Cardiac fibroblast (primary cell): ENCODE measurements around the gene GPRC5D.

Experiments
- DNase-seq, 2 donors: peaks; one replicate each; pipeline versions ENCODE4 v3.0.0 to v3.0.0-alpha.2; 2010; ENCODE audit warnings: low read depth in 2 of 2
- H3K4me3 ChIP-seq, 2 donors: replicated peaks in 1 of 2; 1 replicate in 1 of 2; 2 replicates in 1 of 2; pipeline ENCODE4 v1.5.1; 2011; ENCODE audit warnings: low read depth in 2 of 2, low read length in 2 of 2, mild to moderate bottlenecking in 2 of 2, moderate library complexity in 1 of 2
- TF ChIP-seq, protein P1 (sequence below): IDR thresholded peaks from one replicate; pipeline ENCODE4 v1.5.1; 2011; ENCODE audit warnings: low read depth, mild to moderate bottlenecking, low read length, inconsistent platforms

The GPRC5D gene

DNA sequence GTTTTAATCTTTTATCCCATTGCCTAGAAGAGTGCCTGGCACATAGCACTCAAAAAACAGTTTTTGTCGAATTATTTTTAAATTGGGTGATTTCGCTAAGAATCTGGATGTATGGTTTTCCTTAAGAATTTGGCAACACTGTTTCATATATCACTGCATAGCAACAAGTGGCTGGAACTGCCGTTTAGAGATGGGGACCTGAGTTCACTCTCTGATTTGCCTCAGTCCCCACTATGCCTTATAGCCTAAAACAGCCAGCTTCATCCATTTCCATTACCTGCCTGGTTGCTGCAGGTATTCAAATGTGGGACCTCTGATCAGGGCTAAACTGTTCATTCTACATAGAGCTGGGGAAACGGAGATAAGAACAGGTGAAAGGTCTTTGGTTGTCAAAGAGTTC, 46.3 kb upstream of the GPRC5D start:
- TF ChIP-seq, protein P1, sequence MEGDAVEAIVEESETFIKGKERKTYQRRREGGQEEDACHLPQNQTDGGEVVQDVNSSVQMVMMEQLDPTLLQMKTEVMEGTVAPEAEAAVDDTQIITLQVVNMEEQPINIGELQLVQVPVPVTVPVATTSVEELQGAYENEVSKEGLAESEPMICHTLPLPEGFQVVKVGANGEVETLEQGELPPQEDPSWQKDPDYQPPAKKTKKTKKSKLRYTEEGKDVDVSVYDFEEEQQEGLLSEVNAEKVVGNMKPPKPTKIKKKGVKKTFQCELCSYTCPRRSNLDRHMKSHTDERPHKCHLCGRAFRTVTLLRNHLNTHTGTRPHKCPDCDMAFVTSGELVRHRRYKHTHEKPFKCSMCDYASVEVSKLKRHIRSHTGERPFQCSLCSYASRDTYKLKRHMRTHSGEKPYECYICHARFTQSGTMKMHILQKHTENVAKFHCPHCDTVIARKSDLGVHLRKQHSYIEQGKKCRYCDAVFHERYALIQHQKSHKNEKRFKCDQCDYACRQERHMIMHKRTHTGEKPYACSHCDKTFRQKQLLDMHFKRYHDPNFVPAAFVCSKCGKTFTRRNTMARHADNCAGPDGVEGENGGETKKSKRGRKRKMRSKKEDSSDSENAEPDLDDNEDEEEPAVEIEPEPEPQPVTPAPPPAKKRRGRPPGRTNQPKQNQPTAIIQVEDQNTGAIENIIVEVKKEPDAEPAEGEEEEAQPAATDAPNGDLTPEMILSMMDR = no peak
- H3K4me3 ChIP-seq = peak overlapping the region in 1 of 2 donors; percentile 95
- DNase-seq = no peak

DNA sequence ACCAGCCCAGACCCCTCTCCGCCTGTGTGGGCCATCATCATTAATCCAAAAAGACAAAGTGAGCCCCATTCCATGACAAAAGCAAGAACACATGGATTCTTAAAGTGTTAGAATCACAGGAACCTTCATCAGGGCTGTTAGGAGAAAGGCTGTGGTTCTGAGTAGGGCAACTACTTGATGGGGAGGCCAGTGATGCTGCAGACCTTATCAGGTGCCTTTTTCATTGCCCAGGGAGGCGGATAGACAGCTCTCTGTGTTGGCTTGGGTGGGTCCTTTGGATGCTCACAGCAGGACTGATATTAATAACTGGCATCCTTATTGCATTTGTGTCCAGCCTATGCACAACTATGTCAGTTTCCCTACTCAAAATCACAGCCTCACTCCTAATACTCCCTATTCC, 45.8 kb upstream of the GPRC5D start:
- DNase-seq = no peak
- H3K4me3 ChIP-seq = no peak overlapping the region
- TF ChIP-seq, protein P1 = no peak

DNA sequence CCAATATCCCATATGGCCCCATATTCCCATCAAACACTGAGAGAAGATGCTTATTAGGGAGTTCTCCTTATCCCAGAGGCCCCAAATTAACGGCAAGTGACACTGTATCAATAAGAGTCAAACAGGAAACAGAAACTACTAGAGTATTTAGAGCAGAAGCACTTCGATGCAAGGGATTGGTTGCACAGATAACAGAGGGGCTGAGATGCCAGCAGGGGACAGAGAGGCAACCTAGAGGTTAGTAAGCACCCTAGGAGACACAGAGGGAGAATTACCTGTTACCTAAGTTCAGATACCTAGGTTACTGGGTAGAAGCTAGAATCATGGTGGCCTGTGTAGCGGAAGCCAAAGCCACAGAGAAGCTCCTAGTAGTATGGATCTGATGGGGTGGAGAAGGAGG, 45.2 kb upstream of the GPRC5D start:
- DNase-seq = no peak

DNA sequence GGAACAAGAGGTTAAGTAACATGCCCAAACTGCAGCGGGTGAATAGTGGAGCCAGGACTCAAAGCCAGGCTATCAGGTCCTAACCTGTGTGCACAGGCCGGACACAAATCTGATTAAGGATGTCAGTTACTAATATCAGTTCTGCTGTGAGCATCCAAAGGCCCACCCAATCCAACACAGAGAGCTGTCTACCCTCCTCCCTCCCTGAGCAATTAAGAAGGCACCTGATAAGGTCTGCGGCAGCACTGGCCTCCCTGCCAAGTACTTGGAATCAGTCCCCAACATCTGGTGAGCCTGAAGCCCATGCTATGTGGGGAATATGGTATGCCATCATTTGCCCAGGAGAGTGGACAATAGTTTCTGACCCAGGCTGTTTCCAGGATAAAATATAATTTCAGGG, 44.2 kb upstream of the GPRC5D start:
- no peak overlapping the region for H3K4me3 ChIP-seq
- DNase-seq = no peak
- TF ChIP-seq, protein P1 = no peak

More for the DNA sequence above, 45.2 kb upstream of the GPRC5D start:
- TF ChIP-seq, protein P1 = no peak
- no peak overlapping the region for H3K4me3 ChIP-seq

GRCh38 chr12:12995088-12995487, 43.1 kb upstream of the GPRC5D start:
- H3K4me3 ChIP-seq = no peak overlapping the region

DNA sequence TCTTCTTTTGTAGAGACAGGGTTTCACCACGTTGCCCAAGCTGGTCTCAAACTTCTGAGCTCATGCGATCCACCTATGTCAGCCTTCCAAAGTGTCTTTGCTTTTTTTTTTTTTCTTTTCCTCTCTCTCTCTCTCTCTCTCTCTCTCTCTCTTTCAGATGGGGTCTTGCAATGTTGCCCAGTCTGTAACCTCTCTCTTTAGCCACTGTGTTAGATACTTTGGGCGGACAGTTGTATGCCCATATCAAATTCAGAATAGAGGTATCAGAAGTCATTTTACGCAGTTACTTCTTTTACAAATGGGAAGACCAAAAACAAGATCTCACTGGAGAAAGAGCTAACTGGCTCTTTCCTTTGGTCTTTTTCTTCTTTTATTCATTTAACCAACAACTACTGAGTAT, 41.4 kb upstream of the GPRC5D start:
- H3K4me3 ChIP-seq = peak overlapping the region in 1 of 2 donors; percentile 30
- no peak for DNase-seq
- TF ChIP-seq, protein P1 = no peak

More at GRCh38 chr12:12995088-12995487, 43.1 kb upstream of the GPRC5D start:
- no peak for DNase-seq
- TF ChIP-seq, protein P1 = no peak

DNA sequence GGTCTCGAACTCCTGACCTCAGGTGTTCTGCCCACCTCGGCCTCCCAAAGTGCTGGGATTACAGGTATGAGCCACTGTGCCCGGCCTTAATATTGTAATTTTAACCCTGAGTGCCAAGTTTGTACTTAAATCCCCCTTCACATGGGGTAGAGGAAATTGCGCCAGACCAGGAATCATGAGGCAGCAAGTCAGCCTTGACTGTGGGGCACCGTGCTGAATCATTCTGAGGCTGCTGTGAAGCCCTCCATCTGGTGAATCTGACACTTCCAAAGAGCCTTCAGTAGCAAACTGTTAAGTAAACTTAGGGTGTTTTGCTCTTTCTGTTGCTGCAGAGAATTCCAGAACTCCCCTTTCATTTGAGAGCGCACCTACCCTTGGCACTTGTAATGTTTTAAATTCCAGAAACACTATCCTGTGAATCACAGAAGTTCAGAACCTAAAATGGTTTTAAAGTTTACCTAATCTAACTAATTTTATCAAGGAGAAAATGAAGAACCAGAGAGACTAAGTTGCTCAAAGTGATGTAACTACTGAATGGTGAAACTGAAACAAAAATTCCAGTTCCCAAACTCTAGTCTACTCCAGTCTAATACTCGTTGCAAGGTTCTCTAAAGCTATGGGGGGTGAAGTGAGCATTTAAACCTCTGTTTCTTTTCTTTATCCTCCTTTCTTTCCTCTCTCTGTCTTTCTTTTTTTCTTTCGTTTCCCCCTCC, 40.6 kb upstream of the GPRC5D start:
- peak overlapping the region; percentile 9 to 30 for H3K4me3 ChIP-seq
- DNase-seq = peak; percentile 97
- TF ChIP-seq, protein P1 = no peak
